Trophoblast cell (in vitro differentiated cells and primary cell): ENCODE data around the gene STK25.

Experiments used
- DNase-seq, 2 donors: peaks; one replicate each; pipeline ENCODE4 v3.0.0-alpha.2; 2016
- H2AFZ ChIP-seq: 2 replicates; pipeline ENCODE4 v1.6.1; 2013; ENCODE audit warnings: low read length, moderate library complexity, mild to moderate bottlenecking; ENCODE audit not compliant: insufficient read depth, poor library complexity
- H2AK5ac ChIP-seq: 2 replicates; pipeline ENCODE4 v1.6.1; 2013; ENCODE audit warnings: mild to moderate bottlenecking, low read length
- H2BK120ac ChIP-seq: 2 replicates; pipeline ENCODE4 v1.6.1; 2013; ENCODE audit warnings: low read length, mild to moderate bottlenecking, moderate library complexity; ENCODE audit not compliant: insufficient read depth, poor library complexity
- H2BK12ac ChIP-seq: 2 replicates; pipeline ENCODE4 v1.6.1; 2013; ENCODE audit warnings: mild to moderate bottlenecking, low read length, moderate library complexity
- H2BK5ac ChIP-seq: 2 replicates; pipeline ENCODE4 v1.6.1; 2013; ENCODE audit warnings: low read length, low read depth, moderate library complexity, mild to moderate bottlenecking; ENCODE audit not compliant: poor library complexity
- H3K14ac ChIP-seq: 2 replicates; pipeline ENCODE4 v1.6.1; 2013; ENCODE audit warnings: mild to moderate bottlenecking, low read length
- H3K18ac ChIP-seq: 2 replicates; pipeline ENCODE4 v1.6.1; 2013; ENCODE audit warnings: mild to moderate bottlenecking, low read length
- H3K23ac ChIP-seq: 2 replicates; pipeline ENCODE4 v1.6.1; 2013; ENCODE audit warnings: low read length
- H3K27ac ChIP-seq: 2 replicates; pipeline ENCODE4 v1.5.1; 2013; ENCODE audit warnings: low read depth, mild to moderate bottlenecking, inconsistent platforms, low read length, moderate library complexity
- H3K27me3 ChIP-seq: 2 replicates; pipeline ENCODE4 v1.6.1; 2013; ENCODE audit warnings: inconsistent platforms, mild to moderate bottlenecking, low read length, moderate library complexity; ENCODE audit not compliant: insufficient read depth
- H3K36me3 ChIP-seq, 2 experiments: 1 replicate in 1 of 2; 2 replicates in 1 of 2; pipeline ENCODE4 v1.6.1; 2013; ENCODE audit warnings: low read length in 2 of 2, mild to moderate bottlenecking in 2 of 2, moderate library complexity in 1 of 2; ENCODE audit not compliant: insufficient read depth in 2 of 2, control insufficient read depth in 1 of 2
- H3K4ac ChIP-seq: 2 replicates; pipeline ENCODE4 v1.6.1; 2013; ENCODE audit warnings: low read depth, mild to moderate bottlenecking, low read length, moderate library complexity
- H3K4me1 ChIP-seq, 2 experiments: 1 replicate in 1 of 2; 2 replicates in 1 of 2; pipeline ENCODE4 v1.6.1; 2013; ENCODE audit warnings: low read length in 2 of 2, mild to moderate bottlenecking in 2 of 2, moderate library complexity in 1 of 2; ENCODE audit not compliant: insufficient read depth in 2 of 2, control insufficient read depth in 1 of 2
- H3K4me2 ChIP-seq: 2 replicates; pipeline ENCODE4 v1.6.1; 2013; ENCODE audit warnings: inconsistent platforms, mild to moderate bottlenecking, low read length, moderate library complexity
- H3K4me3 ChIP-seq: 2 replicates; pipeline ENCODE4 v1.5.1; 2013; ENCODE audit warnings: mild to moderate bottlenecking, low read depth, low read length, inconsistent platforms
- H3K79me1 ChIP-seq: one replicate; pipeline ENCODE4 v1.6.1; 2013; ENCODE audit warnings: low read length
- H3K79me2 ChIP-seq: 2 replicates; pipeline ENCODE4 v1.6.1; 2013; ENCODE audit warnings: low read length, mild to moderate bottlenecking; ENCODE audit not compliant: control insufficient read depth, insufficient read depth, poor library complexity
- H3K9ac ChIP-seq: 2 replicates; pipeline ENCODE4 v1.6.1; 2013; ENCODE audit warnings: mild to moderate bottlenecking, low read length
- H3K9me3 ChIP-seq: 2 replicates; pipeline ENCODE4 v1.6.1; 2013; ENCODE audit warnings: low read depth, mild to moderate bottlenecking, control low read depth, inconsistent platforms, low read length; ENCODE audit not compliant: insufficient read depth
- H4K12ac ChIP-seq: 2 replicates; pipeline ENCODE4 v1.6.1; 2013; ENCODE audit warnings: low read depth, mild to moderate bottlenecking, low read length, moderate library complexity
- H4K8ac ChIP-seq: 2 replicates; pipeline ENCODE4 v1.6.1; 2013; ENCODE audit warnings: low read depth, mild to moderate bottlenecking, low read length, moderate library complexity
- H4K91ac ChIP-seq: one replicate; pipeline ENCODE4 v1.6.1; 2013; ENCODE audit warnings: low read depth, mild to moderate bottlenecking, low read length, moderate library complexity
- WGBS: extraction: QIAGEN DNeasy Blood & Tissue Kit; methylation state at CpG from one replicate; pipeline ENCODE4 v1.1.7; 2013; ENCODE audit warnings: missing lambda C conversion rate; ENCODE audit not compliant: insufficient read length, insufficient coverage; ENCODE audit errors: extremely low coverage; 5-methylcytosine and 5-hydroxymethylcytosine counted together

Gene STK25

DNA sequence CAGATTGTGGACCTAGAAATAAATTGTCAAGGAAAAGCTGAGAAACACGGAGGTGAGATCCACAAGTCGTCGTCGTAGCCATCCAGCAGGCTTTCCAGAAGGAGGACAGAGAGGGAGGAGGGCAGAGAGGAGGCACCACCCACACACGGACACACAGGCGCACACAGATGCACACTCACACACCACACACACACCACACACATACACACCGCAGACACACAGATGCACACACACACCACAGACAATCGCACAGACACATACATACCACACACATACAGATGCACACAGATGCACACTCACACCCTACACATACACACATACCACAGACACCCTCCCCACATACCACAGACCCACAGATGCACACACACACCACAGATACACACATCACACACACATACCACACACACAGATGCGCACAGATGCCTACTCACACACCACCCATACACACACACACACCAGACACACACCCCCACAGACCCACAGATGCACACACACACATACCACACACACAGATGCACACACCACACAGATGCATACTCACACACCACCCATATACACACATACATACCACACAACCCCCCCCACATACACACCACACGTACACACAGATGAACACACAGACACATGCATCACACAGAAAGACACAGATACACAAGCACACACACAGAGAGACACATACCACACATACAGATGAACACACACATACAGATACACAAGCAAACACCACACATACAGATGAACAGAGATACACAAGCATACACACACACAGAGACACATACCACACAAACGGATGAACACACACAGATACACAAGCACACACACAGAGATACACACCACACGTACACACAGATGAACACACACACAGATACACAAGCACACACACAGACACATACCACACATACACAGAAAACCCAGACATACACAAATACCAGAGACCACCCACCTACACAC is 37.4 kb upstream of the STK25 start:
- H3K4ac ChIP-seq: no peak overlapping the region
- peaks cover 12% of the 10 kb centered on the region for H3K27me3 ChIP-seq
- H3K79me1 ChIP-seq: peaks cover 13% of the 10 kb centered on the region
- no CpG with 5 or more reads among the region's 12 CpGs for WGBS
- peak overlapping the region; percentile 23 for H2AFZ ChIP-seq
- no peak for DNase-seq
- H3K14ac ChIP-seq: no peak overlapping the region
- no peak overlapping the region for H2BK5ac ChIP-seq
- no peak overlapping the region for H4K12ac ChIP-seq
- H3K36me3 ChIP-seq: peaks cover 0 to 2% of the 10 kb centered on the region in 2 experiments
- no peak overlapping the region for H3K4me2 ChIP-seq
- no peak overlapping the region for H3K9ac ChIP-seq
- H3K4me1 ChIP-seq: peaks cover 25 to 33% of the 10 kb centered on the region in 2 experiments
- H3K9me3 ChIP-seq: peaks cover 7% of the 10 kb centered on the region
- no peak overlapping the region for H4K91ac ChIP-seq
- H3K79me2 ChIP-seq: peaks cover 2% of the 10 kb centered on the region
- H2BK120ac ChIP-seq: no peak overlapping the region
- H3K27ac ChIP-seq: no peak overlapping the region
- peak overlapping the region; percentile 0 for H2BK12ac ChIP-seq
- peak overlapping the region; percentile 53 for H2AK5ac ChIP-seq
- H4K8ac ChIP-seq: no peak overlapping the region
- no peak overlapping the region for H3K23ac ChIP-seq
- H3K18ac ChIP-seq: no peak overlapping the region
- H3K4me3 ChIP-seq: no peak overlapping the region

DNA sequence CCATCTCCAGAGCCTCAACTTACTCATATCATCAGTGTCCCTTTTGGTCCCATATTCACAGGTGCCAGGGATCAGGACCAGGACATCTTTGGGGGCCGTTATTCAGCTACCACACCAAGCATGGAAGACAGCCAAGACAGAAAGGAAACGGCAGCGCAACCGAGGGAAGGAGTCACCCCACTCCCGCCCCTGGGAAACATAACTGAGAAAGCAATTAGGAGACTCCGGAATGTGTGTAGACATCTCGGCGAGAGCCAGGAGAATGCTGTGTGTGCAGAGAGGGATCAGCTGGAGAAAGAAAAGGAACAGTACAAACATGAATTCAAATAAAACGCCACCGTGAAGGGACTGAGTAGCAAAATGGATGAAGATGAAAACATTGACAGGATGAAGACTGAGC is 36.7 kb upstream of the STK25 start:
- Histone ChIP-seq H3K14ac (no peak overlapping the region), H2BK120ac (no peak overlapping the region), H4K91ac (no peak overlapping the region), H3K9ac (no peak overlapping the region), H3K18ac (no peak overlapping the region), H4K12ac (no peak overlapping the region), H3K27ac (no peak overlapping the region), H3K4me2 (no peak overlapping the region), H3K79me2 (peaks cover 2% of the 10 kb centered on the region), H2BK12ac (no peak overlapping the region), H3K4me1 (peaks cover 31 to 38% of the 10 kb centered on the region in 2 experiments), H3K4ac (no peak overlapping the region), H3K79me1 (peaks cover 14% of the 10 kb centered on the region), H3K23ac (no peak overlapping the region), H3K4me3 (no peak overlapping the region), H2AFZ (no peak overlapping the region), H4K8ac (no peak overlapping the region), H2AK5ac (no peak overlapping the region), H3K9me3 (peaks cover 7% of the 10 kb centered on the region), H3K27me3 (peaks cover 12% of the 10 kb centered on the region), H2BK5ac (no peak overlapping the region), H3K36me3 (peaks cover 0 to 2% of the 10 kb centered on the region in 2 experiments)
- DNase-seq: no peak
- WGBS: no CpG with 5 or more reads among the region's 10 CpGs

DNA sequence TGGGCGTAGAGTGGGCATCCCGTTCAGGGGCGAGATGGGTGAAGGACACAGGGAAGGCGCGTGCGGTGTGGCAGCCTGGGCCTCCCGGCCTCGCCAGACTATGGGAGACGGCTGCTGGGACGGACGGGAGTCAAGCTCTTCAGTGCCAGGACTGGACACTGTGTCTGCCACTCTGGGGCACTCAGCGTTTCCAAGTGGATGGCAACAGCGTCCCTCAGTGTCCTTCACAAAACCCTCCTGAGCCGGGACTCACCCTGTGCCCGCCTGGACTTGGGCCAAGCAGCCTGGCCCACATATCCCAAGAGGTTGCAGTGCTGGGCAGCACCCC is 33.9 kb upstream of the STK25 start:
- Histone ChIP-seq H4K91ac (no peak overlapping the region), H2AK5ac (no peak overlapping the region), H3K4me1 (peaks cover 28 to 30% of the 10 kb centered on the region in 2 experiments), H3K36me3 (peaks cover 0 to 2% of the 10 kb centered on the region in 2 experiments), H3K27ac (no peak overlapping the region), H4K8ac (no peak overlapping the region), H3K14ac (no peak overlapping the region), H3K79me1 (peaks cover 6% of the 10 kb centered on the region), H4K12ac (no peak overlapping the region), H2BK5ac (no peak overlapping the region), H2BK12ac (no peak overlapping the region), H3K4ac (no peak overlapping the region), H2AFZ (no peak overlapping the region), H3K27me3 (peaks cover 12% of the 10 kb centered on the region), H3K9ac (no peak overlapping the region), H3K9me3 (peaks cover 6% of the 10 kb centered on the region), H2BK120ac (no peak overlapping the region), H3K18ac (no peak overlapping the region), H3K23ac (no peak overlapping the region), H3K79me2 (peaks cover 2% of the 10 kb centered on the region), H3K4me3 (no peak overlapping the region), H3K4me2 (no peak overlapping the region)
- no CpG with 5 or more reads among the region's 15 CpGs for WGBS
- no peak for DNase-seq

DNA sequence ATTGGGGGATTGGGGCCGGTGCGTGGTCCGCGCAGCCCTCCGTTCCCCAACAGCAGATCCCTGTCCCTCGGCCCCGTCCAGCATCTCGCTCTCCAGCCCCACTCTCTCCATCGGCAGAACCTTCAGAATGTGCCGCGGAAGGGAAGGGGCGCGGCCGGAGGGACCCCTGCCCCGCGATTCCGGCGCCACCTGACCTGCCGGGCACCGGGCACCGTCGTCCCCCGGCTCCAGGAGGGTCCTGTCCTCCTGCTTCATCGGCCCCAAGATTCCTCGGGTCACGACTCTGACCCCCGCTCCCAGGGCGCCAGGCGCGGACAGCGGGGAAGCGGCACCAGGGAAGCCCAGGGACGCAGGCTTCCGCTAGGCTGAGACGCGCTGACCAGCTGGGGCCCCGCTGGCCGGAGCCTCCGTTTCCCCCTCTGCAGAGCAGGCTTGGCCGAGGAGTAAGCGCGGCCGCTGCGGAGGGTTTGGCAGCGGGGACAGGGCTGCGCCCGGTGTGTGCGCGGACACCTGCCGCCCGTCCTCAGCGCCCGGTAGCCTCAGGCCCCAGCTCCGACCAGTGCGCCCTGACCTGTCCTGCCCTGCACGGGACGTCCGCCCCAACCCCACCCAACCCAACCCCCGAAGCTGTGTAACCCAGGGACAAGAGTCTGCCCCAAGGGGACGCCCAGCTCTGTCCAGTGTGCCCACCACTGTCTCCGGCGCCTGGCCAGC is 33.3 kb upstream of the STK25 start:
- no CpG with 5 or more reads among the region's 62 CpGs for WGBS
- no peak overlapping the region for H3K27ac ChIP-seq

More for the DNA sequence above, 33.3 kb upstream of the STK25 start:
- Histone ChIP-seq H3K4me2 (peak overlapping the region; percentile 50), H3K18ac (no peak overlapping the region), H2BK12ac (no peak overlapping the region), H2AFZ (peak overlapping the region; percentile 23), H3K4me3 (no peak overlapping the region), H2AK5ac (no peak overlapping the region), H3K79me1 (peaks cover 4% of the 10 kb centered on the region), H2BK5ac (no peak overlapping the region), H3K23ac (no peak overlapping the region), H3K9ac (no peak overlapping the region), H3K79me2 (peaks cover under 1% of the 10 kb centered on the region), H3K27me3 (peaks cover 12% of the 10 kb centered on the region), H3K9me3 (peaks cover 6% of the 10 kb centered on the region), H4K91ac (no peak overlapping the region), H4K12ac (no peak overlapping the region), H3K36me3 (peaks cover 0 to 2% of the 10 kb centered on the region in 2 experiments), H3K4ac (no peak overlapping the region), H4K8ac (no peak overlapping the region), H3K14ac (no peak overlapping the region), H3K4me1 (peaks cover 23 to 27% of the 10 kb centered on the region in 2 experiments), H2BK120ac (no peak overlapping the region)
- no peak for DNase-seq
